Inflammatory macrophage treated with lipopolysaccharide for 4 hours (primary cell): Measurements from ENCODE around the gene CLMN.

Experiments
- DNase-seq: peaks from one replicate; pipeline ENCODE4 v3.0.0-alpha.2; 2020

Gene CLMN

GRCh38 chr14:95320078-95320895 is 579 bp upstream of the CLMN start:
- no peak for DNase-seq

- DNase-seq = no peak
Observed at GRCh38 chr14:95318399-95319311, 1.1 kb downstream of the CLMN start.

- DNase-seq = no peak
Observed at GRCh38 chr14:95317817-95318343, 1.8 kb downstream of the CLMN start.

- DNase-seq = no peak
Observed at GRCh38 chr14:95316821-95317220, 2.9 kb downstream of the CLMN start.

GRCh38 chr14:95315579-95315978 is 4.1 kb downstream of the CLMN start:
- no peak for DNase-seq

GRCh38 chr14:95315156-95315555 is 4.6 kb downstream of the CLMN start:
- DNase-seq = no peak

- peak; percentile 83 for DNase-seq
Observed at GRCh38 chr14:95314609-95315008, 5.1 kb downstream of the CLMN start.

- DNase-seq = peak; percentile 98
Observed at GRCh38 chr14:95313707-95314106, 6.0 kb downstream of the CLMN start.

- peak; percentile 39 for DNase-seq
Observed at GRCh38 chr14:95313190-95313589, 6.5 kb downstream of the CLMN start.

- DNase-seq = peak; percentile 31
Observed at GRCh38 chr14:95312311-95312710, 7.4 kb downstream of the CLMN start.

- DNase-seq = peak; percentile 83
Observed at GRCh38 chr14:95311752-95312151, 8.0 kb downstream of the CLMN start.

GRCh38 chr14:95310635-95311380 is 8.9 kb downstream of the CLMN start:
- no peak for DNase-seq

- DNase-seq = no peak
Observed at GRCh38 chr14:95309261-95310051, 10.3 kb downstream of the CLMN start.

- no peak for DNase-seq
Observed at GRCh38 chr14:95308073-95308472, 11.6 kb downstream of the CLMN start.

- peak; percentile 50 for DNase-seq
Observed at GRCh38 chr14:95307402-95308041, 12.2 kb downstream of the CLMN start.

GRCh38 chr14:95305940-95306339 is 13.8 kb downstream of the CLMN start:
- DNase-seq = no peak

- DNase-seq = no peak
Observed at GRCh38 chr14:95305145-95305544, 14.6 kb downstream of the CLMN start.

GRCh38 chr14:95304342-95304741 is 15.4 kb downstream of the CLMN start:
- DNase-seq = no peak

- no peak for DNase-seq
Observed at GRCh38 chr14:95303552-95303951, 16.2 kb downstream of the CLMN start.

- DNase-seq = no peak
Observed at GRCh38 chr14:95302667-95303506, 16.8 kb downstream of the CLMN start.
